HepG2 (cell line): ENCODE data around the gene TPRN. TPM values are rescaled to one million over a fixed set of nuclear protein-coding genes. Genes with fewer than 3 reads are reported as not detected.
A peak's percentile ranks its signal among the peaks of the same experiment; 100 is the strongest.

Experiments
- BHLHE40 ChIP-seq: IDR thresholded peaks from 2 replicates; pipeline ENCODE4 v1.6.1; 2011; ENCODE audit warnings: low read length, improper control_type of control experiment
- CCAR2 ChIP-seq: fragments of 200-400 bp; formaldehyde crosslinking; optimal IDR thresholded peaks from 2 replicates; pipeline ENCODE3; 2018; ENCODE audit warnings: low read depth, mild to moderate bottlenecking, low read length, moderate library complexity
- CHD2 ChIP-seq: IDR thresholded peaks from 2 replicates; pipeline ENCODE4 v1.6.1; 2011; ENCODE audit warnings: low read depth, low read length, improper control_type of control experiment
- EED ChIP-seq: sonication (generic); formaldehyde crosslinking; IDR thresholded peaks from 2 replicates; pipeline ENCODE4 v1.5.0; 2020; ENCODE audit warnings: mild to moderate bottlenecking, missing genetic modification reagents
- GTF3A ChIP-seq: sonication (generic); formaldehyde crosslinking; conservative IDR thresholded peaks from 2 replicates; pipeline ENCODE4 v1.4.0; 2020; ENCODE audit warnings: mild to moderate bottlenecking, missing genetic modification reagents
- HDAC6 ChIP-seq: fragments of 200-600 bp; sonication (generic); IDR thresholded peaks from 2 replicates; pipeline ENCODE4 v1.7.0; 2017; ENCODE audit warnings: mild to moderate bottlenecking, antibody characterized with exemption, low read length, low read depth
- HMGXB4 ChIP-seq, 2 experiments: sonication (generic) in 1 of 2; formaldehyde crosslinking in 1 of 2; IDR thresholded peaks; 2 replicates each; pipeline versions ENCODE4 v1.4.0 to v1.6.1; 2018 to 2020; ENCODE audit warnings: missing genetic modification reagents in 2 of 2, borderline replicate concordance in 1 of 2, low read depth in 1 of 2, mild to moderate bottlenecking in 1 of 2, missing biosample characterization in 1 of 2
- MLX ChIP-seq: IDR thresholded peaks from 2 replicates; pipeline ENCODE4 v1.6.1; 2016
- MYC ChIP-seq: sonication (generic); formaldehyde crosslinking; IDR thresholded peaks from 2 replicates; pipeline ENCODE4 v1.9.0; 2021; ENCODE audit warnings: missing genetic modification reagents, borderline replicate concordance
- MYNN ChIP-seq: sonication (generic); formaldehyde crosslinking; IDR thresholded peaks from 2 replicates; pipeline ENCODE4 v1.4.0; 2020; ENCODE audit warnings: mild to moderate bottlenecking, low read depth, missing genetic modification reagents
- PRDM4 ChIP-seq: sonication (generic); formaldehyde crosslinking; IDR thresholded peaks from 2 replicates; pipeline ENCODE4 v1.9.0; 2021; ENCODE audit warnings: missing genetic modification reagents, borderline replicate concordance
- PTBP1 ChIP-seq: fragments of 200-400 bp; formaldehyde crosslinking; IDR thresholded peaks from 2 replicates; pipeline ENCODE4 v1.6.1; 2018; ENCODE audit warnings: low read length, low read depth; ENCODE audit not compliant: poor library complexity, severe bottlenecking
- SIN3A ChIP-seq: IDR thresholded peaks from 2 replicates; pipeline ENCODE4 v1.6.1; 2011; ENCODE audit warnings: low read depth, mild to moderate bottlenecking, control low read depth, low read length, borderline replicate concordance
- SMAD9 ChIP-seq: sonication (generic); formaldehyde crosslinking; IDR thresholded peaks from 2 replicates; pipeline ENCODE4 v1.5.1; 2020; ENCODE audit warnings: mild to moderate bottlenecking, missing genetic modification reagents
- ZNF12 ChIP-seq: sonication (generic); formaldehyde crosslinking; IDR thresholded peaks from 2 replicates; pipeline ENCODE4 v1.5.0; 2020; ENCODE audit warnings: missing genetic modification reagents
- ZNF512 ChIP-seq: sonication (generic); formaldehyde crosslinking; IDR thresholded peaks from 2 replicates; pipeline ENCODE4 v1.4.0; 2020; ENCODE audit warnings: mild to moderate bottlenecking, missing genetic modification reagents
- ZNF543 ChIP-seq: sonication (generic); formaldehyde crosslinking; IDR thresholded peaks from 2 replicates; pipeline ENCODE4 v1.4.0; 2020; ENCODE audit warnings: mild to moderate bottlenecking, missing genetic modification reagents
- ZNF709 ChIP-seq: sonication (generic); formaldehyde crosslinking; IDR thresholded peaks from 2 replicates; pipeline ENCODE4 v1.5.0; 2020; ENCODE audit warnings: mild to moderate bottlenecking, missing genetic modification reagents
- ZNF724P ChIP-seq: sonication (generic); formaldehyde crosslinking; IDR thresholded peaks from 2 replicates; pipeline ENCODE4 v1.8.0; 2022; ENCODE audit warnings: missing genetic modification reagents, borderline replicate concordance
- ZNF770 ChIP-seq: sonication (generic); formaldehyde crosslinking; IDR thresholded peaks from 2 replicates; pipeline ENCODE4 v1.5.0; 2020; ENCODE audit warnings: mild to moderate bottlenecking, missing genetic modification reagents
- polyA plus RNA-seq, 8 experiments: library from polyadenylated mRNA; depleted of rRNA in 3 of 8; stranded (reverse) in 7 of 8; unstranded in 1 of 8; fragments of >200 nt; fragmentation: Illumina TruSeq in 4 of 8; extraction: Trizol in 4 of 8; gene quantifications; 2 replicates each; pipeline versions ENCODE4 v1.2.1 to v1.2.3, GENCODE V29; 2011 to 2016; ENCODE audit warnings: low read depth in 4 of 8, missing spikeins in 1 of 8, mixed read lengths in 1 of 8; ENCODE audit not compliant: insufficient read depth in 1 of 8
- total RNA-seq, 5 experiments: library from RNA; depleted of rRNA; stranded (reverse); fragments of >200 nt; fragmentation: Illumina TruSeq; extraction: Trizol; gene quantifications; 2 replicates each; pipeline ENCODE4 v1.2.3, GENCODE V29; 2016; ENCODE audit warnings: low read depth in 1 of 5

TPRN gene
- total and polyA plus RNA-seq, 2 of the 13 experiments (the other 11 are each of a cell fraction or from before 2014, with no cell fraction given), result 10.1 to 19.2 TPM

GRCh38 chr9:137200311-137201204 lies at the start of gene TPRN (continued):
- TF ChIP-seq CHD2 (no peak), CCAR2 (no peak), MLX (CRISPR knock-in tag) (peak; percentile 66; the same call in 1 of the 2 replicates), SIN3A (peak; percentile 78; the same call in 1 of the 2 replicates), ZNF724P (CRISPR knock-in tag) (no peak; the same call in 1 of the 2 replicates), SMAD9 (no peak), ZNF512 (CRISPR knock-in tag) (no peak), ZNF543 (CRISPR knock-in tag) (no peak), MYNN (CRISPR knock-in tag) (no peak), EED (CRISPR knock-in tag) (no peak), ZNF770 (CRISPR knock-in tag) (no peak), PRDM4 (CRISPR knock-in tag) (no peak), PTBP1 (no peak), ZNF12 (CRISPR knock-in tag) (0 out of 2 replicates have a peak, but pooled peaks have one; percentile 10), HMGXB4 (CRISPR knock-in tag; IDR thresholded peaks at IDR 0.05; ENCODE audit: borderline replicate concordance in 1 of 2, low read depth in 1 of 2) (peak; percentile 40 to 69; a peak in 2 of 4 replicates), BHLHE40 (no peak), MYC (CRISPR knock-in tag) (peak; percentile 94), HDAC6 (no peak), ZNF709 (CRISPR knock-in tag) (peak; percentile 46; the same call in 1 of the 2 replicates), GTF3A (CRISPR knock-in tag) (no peak)
